Measurements from ENCODE around the gene HPSE2.

GRCh38 chr10:98963608-98964007 is 272.0 kb downstream of the HPSE2 start:
- TF ChIP-seq, protein P1, sequence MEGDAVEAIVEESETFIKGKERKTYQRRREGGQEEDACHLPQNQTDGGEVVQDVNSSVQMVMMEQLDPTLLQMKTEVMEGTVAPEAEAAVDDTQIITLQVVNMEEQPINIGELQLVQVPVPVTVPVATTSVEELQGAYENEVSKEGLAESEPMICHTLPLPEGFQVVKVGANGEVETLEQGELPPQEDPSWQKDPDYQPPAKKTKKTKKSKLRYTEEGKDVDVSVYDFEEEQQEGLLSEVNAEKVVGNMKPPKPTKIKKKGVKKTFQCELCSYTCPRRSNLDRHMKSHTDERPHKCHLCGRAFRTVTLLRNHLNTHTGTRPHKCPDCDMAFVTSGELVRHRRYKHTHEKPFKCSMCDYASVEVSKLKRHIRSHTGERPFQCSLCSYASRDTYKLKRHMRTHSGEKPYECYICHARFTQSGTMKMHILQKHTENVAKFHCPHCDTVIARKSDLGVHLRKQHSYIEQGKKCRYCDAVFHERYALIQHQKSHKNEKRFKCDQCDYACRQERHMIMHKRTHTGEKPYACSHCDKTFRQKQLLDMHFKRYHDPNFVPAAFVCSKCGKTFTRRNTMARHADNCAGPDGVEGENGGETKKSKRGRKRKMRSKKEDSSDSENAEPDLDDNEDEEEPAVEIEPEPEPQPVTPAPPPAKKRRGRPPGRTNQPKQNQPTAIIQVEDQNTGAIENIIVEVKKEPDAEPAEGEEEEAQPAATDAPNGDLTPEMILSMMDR (IDR thresholded peaks at IDR 0.05 in 2 of 3, conservative IDR thresholded peaks at IDR 0.05 in 1 of 3; ENCODE audit: borderline replicate concordance in 1 of 3, insufficient read depth in 1 of 3, low read depth in 2 of 3, low read length in 2 of 3), result no peak
- no peak for TF ChIP-seq EZH2 (IDR thresholded peaks at IDR 0.05)
- no peak for TF ChIP-seq EGR1 (IDR thresholded peaks at IDR 0.05; ENCODE audit: low read depth)
- TF ChIP-seq POLR2A (IDR thresholded peaks at IDR 0.05; ENCODE audit: borderline replicate concordance, extremely low read depth, insufficient read depth, insufficient read length), result no peak
- TF ChIP-seq POLR2AphosphoS5 (IDR thresholded peaks at IDR 0.05; ENCODE audit: low read depth, low read length), result no peak
- TF ChIP-seq, protein P2, sequence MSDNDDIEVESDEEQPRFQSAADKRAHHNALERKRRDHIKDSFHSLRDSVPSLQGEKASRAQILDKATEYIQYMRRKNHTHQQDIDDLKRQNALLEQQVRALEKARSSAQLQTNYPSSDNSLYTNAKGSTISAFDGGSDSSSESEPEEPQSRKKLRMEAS (IDR thresholded peaks at IDR 0.05), result no peak
- TF ChIP-seq ELF1 (IDR thresholded peaks at IDR 0.05; ENCODE audit: borderline replicate concordance, low read depth), result no peak
- TF ChIP-seq REST (IDR thresholded peaks at IDR 0.05; ENCODE audit: low read depth), result no peak
- no peak for TF ChIP-seq SIN3A (IDR thresholded peaks at IDR 0.05; ENCODE audit: low read depth)
- TF ChIP-seq ZNF274 (IDR thresholded peaks at IDR 0.05; ENCODE audit: low read depth, low read length), result no peak
- TF ChIP-seq TCF7L2 (IDR thresholded peaks at IDR 0.05; ENCODE audit: borderline replicate concordance, extremely low read depth, insufficient read depth, insufficient read length), result no peak
- no peak for TF ChIP-seq CEBPB (IDR thresholded peaks at IDR 0.05; ENCODE audit: low read depth)
- TF ChIP-seq RAD21 (IDR thresholded peaks at IDR 0.05; ENCODE audit: low read depth), result no peak

Data from HCT116 (cell line).